ENCODE results near the gene CLDN2. TPM values are rescaled to one million over a fixed set of nuclear protein-coding genes. Genes with fewer than 3 reads are reported as not detected.
"Not testable (repeated sequence)": the region's sequence is repeated elsewhere in the genome, so short reads cannot be mapped to it uniquely, and the experiment has no call there.

Gene CLDN2
- polyA plus RNA-seq (2012; ENCODE audit: low read depth, missing spikeins), result not detected

GRCh38 chrX:106919932-106920452 is at the start of gene CLDN2:
Gene CLDN2 (plus strand): TSS chrX:106920402. CDS start chrX:106928229, 7,827 bp downstream.
- FAIRE-seq, result no peak
- DNase-seq (ENCODE audit: insufficient read length, low spot score), result no peak
- TF ChIP-seq POU2F2 (IDR thresholded peaks at IDR 0.05; ENCODE audit: low read depth, low read length) (no peak), POLR2AphosphoS5 (IDR thresholded peaks at IDR 0.05; ENCODE audit: low read depth, low read length) (no peak), TAF1 (IDR thresholded peaks at IDR 0.05; ENCODE audit: low read depth, low read length) (no peak), POLR2A (IDR thresholded peaks at IDR 0.05; ENCODE audit: low read depth, low read length) (no peak), SPI1 (IDR thresholded peaks at IDR 0.05; ENCODE audit: low read depth, low read length) (no peak)

- FAIRE-seq; DNase-seq (ENCODE audit: insufficient read length, low spot score): not testable (repeated sequence)
These were observed 47.4 kb upstream of the CLDN2 start for GRCh38 chrX:106872796-106873195.

DNA sequence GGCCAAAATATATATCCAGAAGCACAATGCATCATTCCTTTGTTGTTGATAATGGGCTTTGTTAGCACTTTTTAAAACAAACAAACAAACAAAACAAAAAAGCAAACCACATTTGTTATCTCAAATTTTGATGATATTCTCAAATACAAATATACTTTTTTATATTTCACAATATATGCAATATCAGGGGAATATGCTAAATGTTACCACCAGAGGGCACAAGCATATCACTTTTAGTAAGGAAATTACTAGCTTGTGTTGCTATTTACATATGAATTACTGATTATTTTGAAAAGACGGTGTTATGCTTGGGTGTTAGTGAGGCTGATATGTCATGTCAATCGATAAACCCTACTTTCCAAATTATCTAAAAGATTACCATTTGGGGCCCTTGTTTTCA is 46.1 kb upstream of the CLDN2 start:
- FAIRE-seq, result peak; percentile 23
- no peak for DNase-seq (ENCODE audit: insufficient read length, low spot score)
- no peak for TF ChIP-seq POLR2AphosphoS5 (IDR thresholded peaks at IDR 0.05; ENCODE audit: low read depth, low read length)
- TF ChIP-seq POU2F2 (IDR thresholded peaks at IDR 0.05; ENCODE audit: low read depth, low read length), result no peak
- no peak for TF ChIP-seq SPI1 (IDR thresholded peaks at IDR 0.05; ENCODE audit: low read depth, low read length)
- no peak for TF ChIP-seq POLR2A (IDR thresholded peaks at IDR 0.05; ENCODE audit: low read depth, low read length)
- no peak for TF ChIP-seq TAF1 (IDR thresholded peaks at IDR 0.05; ENCODE audit: low read depth, low read length)
- TF ChIP-seq PAX5 (IDR thresholded peaks at IDR 0.05; ENCODE audit: insufficient read depth, low read length, severe bottlenecking), result no peak

DNA sequence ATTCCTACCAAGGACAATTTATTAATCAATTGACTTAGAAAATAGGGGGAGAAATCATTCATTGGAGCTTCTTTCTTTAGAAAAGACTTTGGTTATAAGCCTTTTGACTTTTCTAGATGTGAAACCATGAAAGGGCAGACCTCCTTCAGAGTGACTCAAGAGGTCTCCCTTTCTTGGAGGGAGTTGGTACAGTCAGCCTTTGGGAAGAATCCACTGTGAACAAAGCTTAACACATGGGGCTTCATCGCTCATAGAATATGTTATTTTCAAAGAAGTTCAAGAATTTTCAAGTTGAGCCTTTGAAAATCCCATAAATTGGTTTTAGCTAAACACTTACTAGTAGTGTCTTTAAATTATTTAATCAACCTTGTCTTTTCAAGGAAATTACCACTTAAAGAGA is 45.1 kb upstream of the CLDN2 start:
- DNase-seq (ENCODE audit: insufficient read length, low spot score) (no peak), FAIRE-seq (no peak)
- TF ChIP-seq TAF1 (IDR thresholded peaks at IDR 0.05; ENCODE audit: low read depth, low read length) (no peak), POLR2A (IDR thresholded peaks at IDR 0.05; ENCODE audit: low read depth, low read length) (no peak), SPI1 (IDR thresholded peaks at IDR 0.05; ENCODE audit: low read depth, low read length) (no peak), POLR2AphosphoS5 (IDR thresholded peaks at IDR 0.05; ENCODE audit: low read depth, low read length) (no peak), POU2F2 (IDR thresholded peaks at IDR 0.05; ENCODE audit: low read depth, low read length) (no peak), PAX5 (IDR thresholded peaks at IDR 0.05; ENCODE audit: insufficient read depth, low read length, severe bottlenecking) (no peak)

DNA sequence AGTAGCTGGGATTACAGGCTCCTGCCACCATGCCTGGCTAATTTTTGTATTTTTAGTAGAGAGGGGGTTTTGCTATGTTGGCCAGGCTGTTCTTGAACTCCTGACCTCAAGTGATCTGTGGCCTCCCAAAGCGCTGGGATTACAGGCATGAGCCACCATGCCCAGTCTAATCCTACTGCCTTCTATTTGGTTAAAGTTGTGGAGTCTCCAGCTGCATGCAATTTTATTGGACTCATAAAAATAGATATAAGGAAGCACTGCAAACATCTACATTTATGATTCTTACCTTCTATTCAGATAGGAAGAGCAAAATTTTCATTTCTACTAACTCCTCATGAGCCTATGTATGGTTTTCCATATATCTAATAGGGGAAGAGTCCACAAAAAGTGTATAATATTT is 30.7 kb upstream of the CLDN2 start:
- DNase-seq (ENCODE audit: insufficient read length, low spot score), result no peak
- no peak for FAIRE-seq
- TF ChIP-seq SPI1 (IDR thresholded peaks at IDR 0.05; ENCODE audit: low read depth, low read length), result no peak
- TF ChIP-seq POU2F2 (IDR thresholded peaks at IDR 0.05; ENCODE audit: low read depth, low read length), result no peak
- no peak for TF ChIP-seq POLR2AphosphoS5 (IDR thresholded peaks at IDR 0.05; ENCODE audit: low read depth, low read length)
- no peak for TF ChIP-seq PAX5 (IDR thresholded peaks at IDR 0.05; ENCODE audit: insufficient read depth, low read length, severe bottlenecking)
- no peak for TF ChIP-seq POLR2A (IDR thresholded peaks at IDR 0.05; ENCODE audit: low read depth, low read length)
- no peak for TF ChIP-seq TAF1 (IDR thresholded peaks at IDR 0.05; ENCODE audit: low read depth, low read length)

GRCh38 chrX:106891762-106892460 is 28.3 kb upstream of the CLDN2 start:
- TF ChIP-seq PAX5 (IDR thresholded peaks at IDR 0.05; ENCODE audit: insufficient read depth, low read length, severe bottlenecking) (no peak), POLR2AphosphoS5 (IDR thresholded peaks at IDR 0.05; ENCODE audit: low read depth, low read length) (no peak), SPI1 (IDR thresholded peaks at IDR 0.05; ENCODE audit: low read depth, low read length) (no peak), POLR2A (IDR thresholded peaks at IDR 0.05; ENCODE audit: low read depth, low read length) (no peak), POU2F2 (IDR thresholded peaks at IDR 0.05; ENCODE audit: low read depth, low read length) (no peak), TAF1 (IDR thresholded peaks at IDR 0.05; ENCODE audit: low read depth, low read length) (no peak)
- FAIRE-seq (no peak), DNase-seq (ENCODE audit: insufficient read length, low spot score) (no peak)

- peak; percentile 14 for DNase-seq (ENCODE audit: insufficient read length, low spot score)
- FAIRE-seq, result no peak
- no peak for TF ChIP-seq PAX5 (IDR thresholded peaks at IDR 0.05; ENCODE audit: insufficient read depth, low read length, severe bottlenecking)
- no peak for TF ChIP-seq TAF1 (IDR thresholded peaks at IDR 0.05; ENCODE audit: low read depth, low read length)
- no peak for TF ChIP-seq POLR2A (IDR thresholded peaks at IDR 0.05; ENCODE audit: low read depth, low read length)
- TF ChIP-seq POU2F2 (IDR thresholded peaks at IDR 0.05; ENCODE audit: low read depth, low read length), result no peak
These were observed 25.8 kb upstream of the CLDN2 start for GRCh38 chrX:106894392-106894909.

DNA sequence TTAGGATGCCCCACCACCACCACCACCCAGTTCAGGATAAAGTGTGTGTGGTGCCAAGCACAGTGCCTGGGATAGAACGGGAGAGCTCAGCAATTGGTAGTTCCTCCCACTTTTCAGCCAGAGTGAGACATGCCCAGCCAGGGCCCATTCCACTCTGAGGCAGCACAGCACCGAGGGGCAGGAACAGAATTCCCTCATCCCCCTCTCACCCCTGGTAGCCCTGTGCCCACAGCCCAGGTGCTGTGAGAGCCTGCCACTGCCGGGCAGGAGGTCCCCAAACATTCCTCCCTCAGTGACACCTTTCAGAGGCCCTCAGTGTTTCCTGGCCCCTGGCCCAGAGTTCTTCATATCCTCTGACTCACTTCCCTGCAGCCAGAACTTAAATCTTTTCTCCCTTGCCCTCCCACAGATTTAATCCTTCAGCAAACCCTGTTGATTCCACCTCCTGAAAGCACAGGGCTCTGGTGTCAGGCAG is 25.2 kb upstream of the CLDN2 start:
- no peak for TF ChIP-seq SPI1 (IDR thresholded peaks at IDR 0.05; ENCODE audit: low read depth, low read length)
- TF ChIP-seq PAX5 (IDR thresholded peaks at IDR 0.05; ENCODE audit: insufficient read depth, low read length, severe bottlenecking), result no peak
- TF ChIP-seq POU2F2 (IDR thresholded peaks at IDR 0.05; ENCODE audit: low read depth, low read length), result no peak
- no peak for TF ChIP-seq POLR2A (IDR thresholded peaks at IDR 0.05; ENCODE audit: low read depth, low read length)
- no peak for TF ChIP-seq POLR2AphosphoS5 (IDR thresholded peaks at IDR 0.05; ENCODE audit: low read depth, low read length)
- TF ChIP-seq TAF1 (IDR thresholded peaks at IDR 0.05; ENCODE audit: low read depth, low read length), result no peak
- no peak for DNase-seq (ENCODE audit: insufficient read length, low spot score)
- no peak for FAIRE-seq

DNA sequence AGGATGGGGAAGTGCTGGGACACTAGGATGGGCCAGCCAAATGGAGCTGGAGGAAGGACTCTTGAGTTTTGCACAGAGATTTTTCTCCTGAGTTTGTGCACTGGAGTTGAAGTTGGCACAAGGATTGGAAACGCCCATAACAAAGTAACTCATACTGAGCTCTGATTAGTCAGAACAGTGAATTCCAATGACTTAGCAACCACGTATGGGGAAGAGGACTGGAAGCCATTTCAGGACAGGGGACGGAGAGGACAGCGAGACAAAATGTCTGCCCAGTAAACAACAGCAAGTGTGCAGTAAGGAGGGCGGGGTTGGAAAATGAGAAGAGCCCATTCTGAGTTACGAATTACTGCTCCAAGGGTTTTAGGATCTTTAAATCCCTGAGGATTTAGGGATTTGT is 22.9 kb upstream of the CLDN2 start:
- FAIRE-seq (no peak), DNase-seq (ENCODE audit: insufficient read length, low spot score) (no peak)
- TF ChIP-seq POLR2AphosphoS5 (IDR thresholded peaks at IDR 0.05; ENCODE audit: low read depth, low read length) (no peak), POU2F2 (IDR thresholded peaks at IDR 0.05; ENCODE audit: low read depth, low read length) (no peak), POLR2A (IDR thresholded peaks at IDR 0.05; ENCODE audit: low read depth, low read length) (no peak), TAF1 (IDR thresholded peaks at IDR 0.05; ENCODE audit: low read depth, low read length) (no peak), PAX5 (IDR thresholded peaks at IDR 0.05; ENCODE audit: insufficient read depth, low read length, severe bottlenecking) (no peak), SPI1 (IDR thresholded peaks at IDR 0.05; ENCODE audit: low read depth, low read length) (no peak)

GRCh38 chrX:106898462-106898861 is 21.7 kb upstream of the CLDN2 start:
- no peak for TF ChIP-seq PAX5 (IDR thresholded peaks at IDR 0.05; ENCODE audit: insufficient read depth, low read length, severe bottlenecking)
- FAIRE-seq (no peak), DNase-seq (ENCODE audit: insufficient read length, low spot score) (peak; percentile 6)
